Measurements from ENCODE around the gene POU2F3. TPM values are rescaled to one million over a fixed set of nuclear protein-coding genes. Genes with fewer than 3 reads are reported as not detected.

Gene POU2F3
- total and polyA plus RNA-seq, 4 donors: 2.6 to 3.9 (median 3.1) TPM

GRCh38 chr11:120256779-120257178 lies 16.8 kb downstream of the POU2F3 start:
- no peak overlapping the region for H3K27ac ChIP-seq (ENCODE audit: low read depth in 1 of 2, low read length in 1 of 2)
- peaks cover 0 to 10% (median 0%) of the 10 kb centered on the region in 5 donors for H3K4me1 ChIP-seq (ENCODE audit: control insufficient read depth in 5 of 5, insufficient read depth in 5 of 5, low read length in 5 of 5)
- no peaks in the 10 kb centered on the region for H3K36me3 ChIP-seq (ENCODE audit: control insufficient read depth in 4 of 4, insufficient read depth in 4 of 4, low read length in 4 of 4)
- no peak for TF ChIP-seq CTCF (IDR thresholded peaks at IDR 0.05; ENCODE audit: control extremely low read depth, extremely low read depth)
- no peak overlapping the region for H3K4me3 ChIP-seq
- H3K9ac ChIP-seq (ENCODE audit: insufficient read depth in 1 of 2, low read length in 2 of 2): no peak overlapping the region
- DNase-seq: no peak
- WGBS, 2 donors: 83 to 85% methylated on average over 2 of the region's 2 CpGs
- peaks cover 2 to 33% (median 20%) of the 10 kb centered on the region in 3 donors for H3K27me3 ChIP-seq (ENCODE audit: control insufficient read depth in 3 of 3, insufficient read depth in 3 of 3, low read length in 2 of 3)
- ATAC-seq (ENCODE audit: insufficient read depth, low FRiP score): no peak
- H3K9me3 ChIP-seq (ENCODE audit: control insufficient read depth in 4 of 4, insufficient read depth in 3 of 4, low read length in 3 of 4): no peaks in the 10 kb centered on the region

GRCh38 chr11:120257346-120257745 lies 17.4 kb downstream of the POU2F3 start:
- H3K9ac ChIP-seq (ENCODE audit: insufficient read depth in 1 of 2, low read length in 2 of 2): no peak overlapping the region
- no peak for TF ChIP-seq CTCF (IDR thresholded peaks at IDR 0.05; ENCODE audit: control extremely low read depth, extremely low read depth)
- H3K36me3 ChIP-seq (ENCODE audit: control insufficient read depth in 4 of 4, insufficient read depth in 4 of 4, low read length in 4 of 4): no peaks in the 10 kb centered on the region
- H3K9me3 ChIP-seq (ENCODE audit: control insufficient read depth in 4 of 4, insufficient read depth in 3 of 4, low read length in 3 of 4): no peaks in the 10 kb centered on the region
- DNase-seq: no peak
- WGBS, 2 donors: 78 to 81% methylated on average over 9 of the region's 9 CpGs
- H3K27me3 ChIP-seq (ENCODE audit: control insufficient read depth in 3 of 3, insufficient read depth in 3 of 3, low read length in 2 of 3): peaks cover 2 to 33% (median 20%) of the 10 kb centered on the region in 3 donors
- no peak overlapping the region for H3K27ac ChIP-seq (ENCODE audit: low read depth in 1 of 2, low read length in 1 of 2)
- H3K4me3 ChIP-seq: no peak overlapping the region
- ATAC-seq (ENCODE audit: insufficient read depth, low FRiP score): no peak
- H3K4me1 ChIP-seq (ENCODE audit: control insufficient read depth in 5 of 5, insufficient read depth in 5 of 5, low read length in 5 of 5): peaks cover 0 to 10% (median 0%) of the 10 kb centered on the region in 5 donors

GRCh38 chr11:120258661-120259060 lies 18.7 kb downstream of the POU2F3 start:
- Histone ChIP-seq H3K9me3 (ENCODE audit: control insufficient read depth in 4 of 4, insufficient read depth in 3 of 4, low read length in 3 of 4) (no peaks in the 10 kb centered on the region), H3K4me3 (no peak overlapping the region), H3K36me3 (ENCODE audit: control insufficient read depth in 4 of 4, insufficient read depth in 4 of 4, low read length in 4 of 4) (no peaks in the 10 kb centered on the region), H3K27me3 (ENCODE audit: control insufficient read depth in 3 of 3, insufficient read depth in 3 of 3, low read length in 2 of 3) (peaks cover 2 to 30% (median 17%) of the 10 kb centered on the region in 3 donors), H3K9ac (ENCODE audit: insufficient read depth in 1 of 2, low read length in 2 of 2) (no peak overlapping the region), H3K27ac (ENCODE audit: low read depth in 1 of 2, low read length in 1 of 2) (no peak overlapping the region), H3K4me1 (ENCODE audit: control insufficient read depth in 5 of 5, insufficient read depth in 5 of 5, low read length in 5 of 5) (peaks cover 0 to 7% (median 0%) of the 10 kb centered on the region in 5 donors)
- no peak for TF ChIP-seq CTCF (IDR thresholded peaks at IDR 0.05; ENCODE audit: control extremely low read depth, extremely low read depth)
- ATAC-seq (ENCODE audit: insufficient read depth, low FRiP score) (no peak), DNase-seq (no peak)
- WGBS, 2 donors: 67 to 82% methylated on average over 3 of the region's 3 CpGs

GRCh38 chr11:120259241-120259640 lies 19.3 kb downstream of the POU2F3 start:
- WGBS, 2 donors: 87 to 92% methylated on average over 3 of the region's 3 CpGs
- ATAC-seq (ENCODE audit: insufficient read depth, low FRiP score) (no peak), DNase-seq (no peak)
- no peak overlapping the region for H3K9ac ChIP-seq (ENCODE audit: insufficient read depth in 1 of 2, low read length in 2 of 2)
- H3K4me3 ChIP-seq: no peak overlapping the region
- H3K27me3 ChIP-seq (ENCODE audit: control insufficient read depth in 3 of 3, insufficient read depth in 3 of 3, low read length in 2 of 3): peaks cover 2 to 24% (median 17%) of the 10 kb centered on the region in 3 donors
- no peak for TF ChIP-seq CTCF (IDR thresholded peaks at IDR 0.05; ENCODE audit: control extremely low read depth, extremely low read depth)
- H3K27ac ChIP-seq (ENCODE audit: low read depth in 1 of 2, low read length in 1 of 2): no peak overlapping the region
- no peaks in the 10 kb centered on the region for H3K9me3 ChIP-seq (ENCODE audit: control insufficient read depth in 4 of 4, insufficient read depth in 3 of 4, low read length in 3 of 4)
- no peaks in the 10 kb centered on the region for H3K36me3 ChIP-seq (ENCODE audit: control insufficient read depth in 4 of 4, insufficient read depth in 4 of 4, low read length in 4 of 4)
- peaks cover 0 to 7% (median 0%) of the 10 kb centered on the region in 5 donors for H3K4me1 ChIP-seq (ENCODE audit: control insufficient read depth in 5 of 5, insufficient read depth in 5 of 5, low read length in 5 of 5)

All from lung (tissue), 12 donors.